GM19025 (cell line): ENCODE measurements around the gene DCAF15.
A peak's percentile ranks its signal among the peaks of the same experiment; 100 is the strongest.
"Not testable (repeated sequence)": the region's sequence is repeated elsewhere in the genome, so short reads cannot be mapped to it uniquely, and the experiment has no call there.

Source experiments
- ATAC-seq: cut with Tn5 transposase; IDR thresholded peaks from one replicate; pipeline ENCODE4 v1.9.1; 2021; ENCODE audit warnings: mild to moderate bottlenecking, low read depth, moderate library complexity; ENCODE audit not compliant: unreplicated experiment

DCAF15 gene

DNA sequence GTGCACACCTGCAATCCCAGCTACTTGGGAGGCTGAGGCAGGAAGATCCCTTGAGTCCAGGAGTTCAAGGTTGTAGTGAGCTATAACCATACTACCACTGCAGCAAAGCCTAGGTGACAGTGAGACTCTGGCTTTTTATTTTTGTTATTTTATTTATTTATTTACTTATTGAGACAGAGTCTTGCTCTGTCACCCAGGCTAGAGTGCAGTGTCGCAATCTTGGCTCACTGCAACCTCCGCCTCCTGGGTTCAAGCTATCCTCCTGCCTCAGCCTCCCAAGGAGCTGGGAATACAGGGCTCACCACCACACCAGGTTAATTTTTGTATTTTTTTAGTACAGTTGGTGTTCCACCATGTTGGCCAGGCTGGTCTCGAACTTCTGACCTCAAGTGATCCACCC, 21.2 kb downstream of the DCAF15 start:
- ATAC-seq: not testable (repeated sequence)

DNA sequence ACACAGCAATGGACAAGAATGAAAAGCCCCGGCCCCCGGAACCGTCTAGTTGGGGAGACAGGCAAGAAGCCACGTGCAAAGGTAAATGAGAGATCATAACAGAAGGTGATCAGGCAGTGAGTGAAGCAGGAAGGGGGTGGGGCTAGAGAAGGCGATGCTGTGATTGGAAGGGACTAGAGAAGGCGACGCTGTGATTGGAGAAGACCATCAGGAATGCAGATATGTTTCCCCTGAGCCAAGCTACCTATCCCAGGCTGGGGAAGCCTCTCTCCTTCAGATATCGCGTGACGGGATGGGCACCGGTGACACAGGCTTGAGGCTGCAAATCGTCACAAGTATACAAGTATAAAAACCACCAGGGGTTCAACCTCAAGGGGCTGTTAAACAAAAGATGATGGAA, 21.8 kb downstream of the DCAF15 start:
- no peak for ATAC-seq

DNA sequence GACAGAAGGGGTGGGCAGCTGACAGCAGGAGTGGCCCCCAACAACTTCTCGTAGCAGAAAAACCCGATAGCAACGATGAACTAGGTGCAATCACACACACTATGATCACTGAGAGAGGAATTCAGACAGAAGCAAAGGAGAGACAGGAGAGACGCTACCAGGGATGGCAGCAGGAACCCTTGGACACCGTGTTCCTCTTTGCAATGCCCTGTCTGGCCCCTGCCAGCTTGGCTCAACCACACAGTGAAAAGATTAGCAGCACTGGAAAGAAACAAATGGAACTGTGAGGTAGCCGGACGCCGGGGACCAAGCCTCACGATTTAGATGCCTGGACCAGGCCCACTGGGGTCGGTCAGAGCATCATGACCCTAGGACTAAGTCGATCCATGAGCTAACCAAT, 23.6 kb downstream of the DCAF15 start:
- ATAC-seq: no peak

- ATAC-seq: no peak
These were observed 24.1 kb downstream of the DCAF15 start for GRCh38 chr19:13976446-13976845.

DNA sequence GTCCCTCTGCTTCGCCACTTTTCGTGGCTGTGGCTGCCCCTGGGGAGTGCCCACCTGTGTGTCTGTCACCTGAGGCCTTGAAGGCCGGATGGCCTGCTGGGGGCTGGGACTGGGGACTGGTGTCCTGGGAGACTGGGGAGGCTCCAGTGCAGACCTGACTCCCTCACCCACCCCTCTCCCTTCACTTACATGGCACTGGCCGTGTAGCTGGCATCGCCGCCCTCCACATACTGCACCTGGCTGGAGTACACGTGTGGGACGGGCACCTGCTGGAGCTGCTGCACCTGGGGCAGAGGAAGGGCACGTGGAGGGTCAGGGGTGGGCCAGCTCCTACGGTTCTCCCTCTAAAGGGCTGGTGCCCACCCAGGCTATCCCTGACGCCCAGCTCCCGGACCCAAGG, 25.5 kb downstream of the DCAF15 start:
- ATAC-seq: no peak

DNA sequence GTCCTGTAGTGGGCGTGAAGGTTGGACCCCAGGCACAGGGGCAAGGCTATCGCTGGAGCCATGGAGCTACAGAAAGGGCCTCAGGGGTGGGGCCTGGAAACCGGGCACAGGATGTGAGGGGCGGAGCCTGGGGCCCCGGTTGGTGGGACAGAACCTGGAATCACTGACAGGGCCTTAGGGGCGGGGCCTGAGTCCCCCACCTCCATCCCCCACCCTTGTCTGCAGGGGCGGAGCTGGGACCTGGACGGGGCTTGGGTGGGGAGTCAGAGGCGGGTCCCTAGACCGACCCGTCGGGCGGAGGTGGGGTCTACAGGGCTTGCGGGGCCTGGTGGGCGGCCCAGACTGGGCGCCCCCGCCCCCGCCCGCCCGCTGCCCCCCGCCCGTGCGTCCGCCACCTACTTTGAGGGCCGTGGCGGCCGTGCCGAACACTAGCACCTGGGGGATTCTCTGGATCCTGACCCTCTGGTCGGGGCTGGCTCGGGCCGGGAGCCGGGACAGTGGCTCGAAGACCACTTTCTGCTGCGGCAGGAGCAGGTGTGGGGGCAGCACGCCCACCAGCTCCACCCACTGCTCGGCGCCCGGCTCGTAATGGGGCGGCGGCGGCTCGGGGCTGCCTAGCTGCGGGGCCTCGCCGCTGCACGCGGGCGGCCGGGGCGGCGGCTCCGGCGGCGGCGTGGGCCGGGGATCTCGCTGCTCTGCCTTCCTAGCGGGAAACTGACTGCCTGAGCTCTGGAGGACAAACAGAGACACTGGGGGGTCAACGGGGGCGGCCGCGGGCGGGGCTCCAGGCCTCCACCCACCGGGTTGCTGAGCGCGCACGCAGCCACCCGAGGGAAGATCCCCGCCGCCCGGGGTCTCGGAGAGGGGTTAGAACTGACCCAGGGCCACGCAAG, 26.3 kb downstream of the DCAF15 start:
- no peak for ATAC-seq

DNA sequence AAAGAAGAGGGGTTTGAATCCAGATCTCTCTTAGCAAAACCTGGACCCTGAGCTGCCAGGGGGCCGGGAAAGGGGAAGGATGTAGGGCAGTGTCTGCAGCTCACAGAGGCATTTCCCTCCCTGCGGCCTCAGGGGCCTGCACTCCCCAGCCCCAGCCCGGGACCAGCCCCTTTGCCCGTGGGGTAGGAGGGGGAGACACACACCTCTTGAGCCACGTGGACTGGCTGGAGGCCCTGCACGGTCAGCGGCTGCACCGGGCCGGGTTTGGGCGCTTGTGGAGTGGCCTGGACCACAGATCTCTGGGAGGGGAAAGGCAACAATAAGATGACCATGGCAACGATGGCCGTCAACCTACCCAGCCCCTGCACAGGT, 26.9 kb downstream of the DCAF15 start:
- ATAC-seq: no peak

DNA sequence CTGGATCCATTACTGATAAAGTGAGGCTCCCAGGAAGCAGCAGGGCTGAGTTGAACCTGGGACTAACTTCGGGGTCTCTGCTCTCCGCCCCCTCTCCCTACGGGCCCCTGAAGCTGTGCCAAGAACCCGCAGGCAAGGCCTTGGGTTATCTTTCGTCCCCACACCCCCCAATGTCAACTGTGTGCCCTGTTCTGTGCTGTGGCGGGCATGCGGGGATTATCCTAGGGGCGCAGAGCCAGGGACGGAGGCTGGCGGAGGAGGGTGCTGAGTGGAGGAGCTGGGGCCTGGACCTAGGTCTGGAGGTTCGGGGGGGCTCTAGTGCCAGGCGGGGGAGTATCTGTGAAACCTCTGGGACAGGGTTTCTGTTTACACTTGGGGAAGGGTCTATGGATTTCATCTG, 27.4 kb downstream of the DCAF15 start:
- ATAC-seq: no peak

GRCh38 chr19:13980340-13980739, 28.0 kb downstream of the DCAF15 start:
- no peak for ATAC-seq

GRCh38 chr19:13981021-13981420, 28.7 kb downstream of the DCAF15 start:
- ATAC-seq: no peak

DNA sequence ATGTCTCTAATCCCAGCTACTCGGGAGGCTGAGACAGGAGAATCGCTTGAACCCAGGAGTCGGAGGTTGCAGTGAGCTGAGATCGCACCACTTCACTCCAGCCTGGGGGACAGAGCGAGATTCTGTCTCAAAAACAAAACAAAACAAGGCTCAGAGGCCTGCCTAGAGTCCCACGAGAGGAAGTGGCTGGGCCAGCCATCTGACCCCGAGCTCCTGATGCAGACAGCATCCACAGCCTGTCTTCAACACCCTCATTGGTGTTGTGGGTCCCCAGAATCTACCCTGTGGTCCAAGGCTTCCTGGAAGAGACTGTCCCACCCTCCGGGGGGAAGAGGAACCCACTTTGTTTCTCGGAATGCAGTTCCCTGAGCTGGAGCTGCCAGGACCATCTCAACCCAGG, 29.2 kb downstream of the DCAF15 start:
- no peak for ATAC-seq

DNA sequence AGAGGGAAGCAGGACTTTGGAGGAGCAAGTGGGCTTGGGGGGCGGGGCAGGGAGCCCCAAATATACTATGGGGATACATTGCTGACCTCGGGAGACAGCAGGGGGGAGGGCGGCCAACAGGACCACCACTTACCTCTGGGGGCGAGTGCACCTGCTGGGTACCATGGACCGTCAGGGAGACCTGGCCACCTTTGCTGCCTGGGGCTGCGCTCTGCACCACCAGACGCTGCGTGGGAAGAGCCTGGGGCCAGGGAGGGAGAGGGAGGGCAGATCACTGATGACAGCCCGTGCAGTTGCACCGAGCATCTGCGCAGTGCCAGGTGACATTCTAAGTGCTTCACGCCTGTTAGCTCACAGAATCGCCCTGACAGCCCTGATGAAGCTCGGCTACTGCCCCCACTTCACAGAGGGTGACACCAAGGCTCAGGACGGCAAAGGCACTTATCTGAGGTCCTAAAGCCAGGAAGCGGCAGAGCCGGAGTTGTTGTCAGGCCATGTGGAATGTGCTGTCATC, 29.7 kb downstream of the DCAF15 start:
- ATAC-seq: no peak

DNA sequence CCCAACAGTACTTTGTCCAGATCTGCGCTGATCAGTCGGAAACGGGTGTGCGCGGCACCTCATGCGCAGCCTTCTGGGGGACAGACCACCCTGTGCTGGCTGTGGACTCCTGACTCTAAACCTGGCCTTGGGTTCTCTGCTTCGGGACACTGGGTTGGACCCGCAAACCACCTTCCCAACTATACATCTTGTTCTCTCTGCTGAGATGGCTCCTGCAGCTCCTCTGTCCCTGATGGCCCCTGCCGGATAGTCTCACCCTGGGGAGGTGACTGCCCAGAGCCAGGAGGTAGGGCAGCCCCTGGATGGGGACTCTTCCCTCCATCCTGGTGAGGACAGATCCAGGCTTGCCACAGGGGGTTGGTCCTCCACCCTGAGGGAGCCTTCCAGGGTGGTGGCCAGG, 30.5 kb downstream of the DCAF15 start:
- ATAC-seq: no peak

DNA sequence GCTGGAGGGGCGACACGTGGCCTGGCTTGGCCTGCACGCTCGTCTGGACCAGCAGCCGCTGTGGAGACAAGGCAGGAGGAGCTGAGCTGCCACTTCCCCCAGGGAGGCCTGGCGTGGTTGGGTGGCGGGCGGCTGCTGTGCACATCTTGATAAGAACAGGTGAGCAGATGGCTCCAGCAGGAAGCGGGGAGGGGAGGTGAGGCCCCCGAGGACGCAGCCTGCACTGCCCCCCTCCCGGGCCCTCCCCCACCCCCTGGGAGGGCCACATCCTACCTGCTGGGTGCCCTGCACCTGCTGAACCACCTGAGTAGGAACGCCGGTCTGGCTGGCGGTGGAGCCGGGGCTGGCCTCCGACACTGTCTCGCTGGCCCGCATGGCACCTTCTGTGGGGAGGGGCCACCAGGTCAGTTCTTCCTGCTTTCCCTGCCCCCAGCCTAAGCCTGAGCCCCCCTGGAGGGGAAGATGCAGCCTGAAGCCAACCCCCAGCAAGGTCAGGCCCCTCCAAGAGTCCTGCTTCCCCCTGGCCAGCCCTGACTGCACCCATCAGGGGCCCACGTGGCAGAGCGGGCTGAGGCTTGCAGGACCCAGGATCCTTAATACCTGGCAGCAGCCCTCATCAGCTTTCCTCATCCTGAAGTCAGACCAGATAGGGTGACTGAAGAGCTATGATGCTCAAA, 31.0 kb downstream of the DCAF15 start:
- ATAC-seq: no peak

GRCh38 chr19:13984186-13984585, 31.9 kb downstream of the DCAF15 start:
- no peak for ATAC-seq

DNA sequence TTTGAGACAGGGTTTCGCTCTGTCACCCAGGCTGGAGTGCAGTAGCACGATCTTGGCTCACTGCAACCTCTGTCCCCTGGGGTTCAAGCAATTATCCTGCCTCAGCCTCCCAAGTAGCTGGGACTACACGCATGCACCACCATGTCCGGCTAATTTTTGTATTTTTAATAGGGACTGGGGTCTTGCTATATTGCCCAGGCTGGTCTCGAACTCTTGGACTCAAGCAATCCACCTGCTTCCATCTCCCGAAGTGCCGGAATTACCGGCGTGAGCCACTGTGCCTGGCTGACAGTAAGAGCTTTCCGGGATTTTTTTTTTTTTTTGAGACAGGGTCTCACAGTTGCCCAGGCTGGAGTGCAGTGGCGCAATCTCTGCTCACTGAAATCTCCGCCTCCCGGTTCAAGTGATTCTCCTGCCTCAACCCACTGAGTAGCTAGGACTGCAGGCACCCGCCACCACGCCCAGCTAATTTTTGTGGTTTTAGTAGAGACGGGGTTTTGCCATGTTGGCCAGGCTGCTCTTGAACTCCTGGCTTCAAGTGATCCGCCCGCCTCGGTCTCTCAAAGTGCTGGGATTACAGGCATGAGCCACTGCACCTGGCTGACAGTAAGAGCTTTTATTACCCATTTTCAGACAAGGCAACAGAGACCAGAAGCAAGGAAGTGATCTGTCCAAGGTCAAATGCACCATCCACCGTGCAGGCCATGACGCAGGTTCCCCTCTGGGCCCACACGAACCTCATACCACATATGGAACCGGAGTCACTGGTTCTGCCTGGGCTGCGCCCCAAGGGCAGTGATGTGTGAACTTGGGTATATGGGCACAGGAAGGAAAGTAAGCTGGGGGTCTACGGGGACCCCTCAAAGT, 32.8 kb downstream of the DCAF15 start:
- ATAC-seq: no peak

- peak; percentile 10 for ATAC-seq
These were observed 33.5 kb downstream of the DCAF15 start for GRCh38 chr19:13985771-13986347.

DNA sequence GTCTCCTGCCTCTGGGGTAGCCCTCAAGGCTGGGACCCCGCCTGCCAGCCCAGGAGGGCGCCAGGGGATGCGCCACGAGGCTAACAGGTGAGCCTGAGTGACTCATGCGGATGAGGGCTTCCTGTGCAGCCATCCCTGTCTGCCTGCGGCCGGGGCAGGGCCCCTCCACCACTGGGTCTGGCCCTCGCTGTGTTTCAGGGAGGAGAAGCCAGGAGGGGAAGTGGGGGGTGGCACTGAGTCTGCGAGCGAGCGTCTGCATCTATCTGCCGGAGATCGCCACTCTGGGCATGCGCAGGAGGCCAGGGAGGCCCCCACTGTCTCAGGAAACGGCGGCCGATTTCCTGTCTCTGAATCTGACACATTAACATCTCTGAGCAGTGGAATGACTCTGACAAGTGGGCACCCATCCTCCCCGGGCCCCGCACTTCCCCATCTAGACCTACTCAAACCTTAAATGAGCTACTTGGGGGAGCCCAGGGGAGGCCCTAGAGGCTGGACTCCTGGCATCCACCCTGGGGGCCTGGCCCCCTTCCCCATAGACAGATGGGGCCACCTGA, 34.1 kb downstream of the DCAF15 start:
- peak; percentile 83 for ATAC-seq

GRCh38 chr19:13987101-13987890, 35.0 kb downstream of the DCAF15 start:
- ATAC-seq: no peak
